Sigmoid colon (tissue), 7 donors: ENCODE measurements around the gene MACROD2. TPM values are rescaled to one million over a fixed set of nuclear protein-coding genes. Genes with fewer than 3 reads are reported as not detected.

Experiments
- DNase-seq: peaks from one replicate; pipeline ENCODE4 v3.0.0-alpha.2; 2019
- H3K27ac ChIP-seq, 4 donors: fragments of 200-600 bp; sonication (generic); one replicate each; pipeline ENCODE4 v1.5.1; 2016 to 2019; ENCODE audit warnings: mild to moderate bottlenecking in 1 of 4
- H3K27me3 ChIP-seq, 3 donors: fragments of 200-600 bp; sonication (generic); one replicate each; pipeline ENCODE4 v1.5.1; 2019; ENCODE audit warnings: mild to moderate bottlenecking in 1 of 3
- H3K36me3 ChIP-seq, 4 donors: fragments of 200-600 bp; sonication (generic); one replicate each; pipeline ENCODE4 v1.5.1; 2016 to 2019
- H3K4me1 ChIP-seq, 4 donors: fragments of 200-600 bp; sonication (generic); one replicate each; pipeline ENCODE4 v1.5.1; 2017 to 2019
- H3K4me3 ChIP-seq, 4 donors: fragments of 200-600 bp; sonication (generic); one replicate each; pipeline ENCODE4 v1.5.1; 2017 to 2019; ENCODE audit warnings: mild to moderate bottlenecking in 2 of 4, moderate library complexity in 1 of 4
- H3K9me3 ChIP-seq, 4 donors: fragments of 200-600 bp in 3 of 4; sonication (generic) in 3 of 4; one replicate each; pipeline versions ENCODE4 v1.5.1 to v1.6.1; 2013 to 2019
- EP300 ChIP-seq, 4 donors: sonication (generic); formaldehyde crosslinking; IDR thresholded peaks; one replicate each; pipeline ENCODE4 v1.6.1; 2017; ENCODE audit warnings: antibody characterized with exemption in 4 of 4
- POLR2A ChIP-seq, 2 donors: fragments of 450-650 bp; IDR thresholded peaks; one replicate each; pipeline ENCODE4 v1.6.1; 2016; ENCODE audit warnings: antibody characterized with exemption in 2 of 2, mild to moderate bottlenecking in 2 of 2, moderate library complexity in 2 of 2
- POLR2AphosphoS5 ChIP-seq, 4 donors: sonication (generic); formaldehyde crosslinking; IDR thresholded peaks; one replicate each; pipeline ENCODE4 v1.6.1; 2017; ENCODE audit warnings: antibody characterized with exemption in 4 of 4
- WGBS, 2 donors: extraction: QIAGEN DNeasy Blood & Tissue Kit; methylation state at CpG; one replicate each; pipeline ENCODE4 v1.1.7; 2013; 5-methylcytosine and 5-hydroxymethylcytosine counted together
- intact Hi-C: fragments of 100-400 bp; cut with DNase I; formaldehyde crosslinking; loops from one replicate; pipeline ENCODE4 v1.15.1; 2023
- polyA plus RNA-seq, 3 donors: library from polyadenylated mRNA; stranded (reverse); fragments of 200-250 nt; gene quantifications; one replicate each; pipeline ENCODE4 v1.2.3, GENCODE V29; 2013
- total RNA-seq, 4 donors: library from RNA; depleted of rRNA; stranded (reverse); fragments of >200 nt; gene quantifications; one replicate each; pipeline ENCODE4 v1.1.0, GENCODE V29; 2016
- TF ChIP-seq, protein P1 (sequence below), 4 experiments: fragments of 450-650 bp in 3 of 4; fragments of 200-600 bp in 1 of 4; IDR thresholded peaks; one replicate each; pipeline ENCODE4 v1.5.1; 2016 to 2019; ENCODE audit warnings: antibody characterized with exemption in 4 of 4, mild to moderate bottlenecking in 3 of 4, moderate library complexity in 2 of 4
- donor health status: healthy with polysubstance abuse.
- donor health status: Bipolar disorder and iron deficiency.
- donor health status: healthy.

The MACROD2 gene
- total and polyA plus RNA-seq, 7 donors, result 1.2 to 22.4 (median 5.8) TPM

DNA sequence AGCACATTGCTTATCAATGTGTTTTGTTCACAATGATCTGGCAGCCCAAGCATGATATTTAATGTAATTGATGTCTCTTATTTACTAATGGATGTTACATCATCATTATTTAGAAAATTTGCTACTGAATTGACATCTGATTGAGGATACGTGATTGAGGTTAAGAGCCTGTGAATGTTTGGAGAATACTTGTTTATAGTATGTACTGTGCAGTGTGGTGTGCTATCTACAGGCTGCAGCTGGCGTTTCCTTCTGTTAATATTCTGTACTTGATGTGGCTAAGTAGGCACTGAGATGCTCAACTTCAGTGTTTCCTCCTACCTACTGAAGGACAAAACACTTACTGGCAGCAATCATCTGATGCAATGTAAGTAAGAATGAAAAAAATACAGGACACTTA lies 1051.7 kb downstream of the MACROD2 start:
- TF ChIP-seq POLR2AphosphoS5 (IDR thresholded peaks at IDR 0.05) (no peak), POLR2A (IDR thresholded peaks at IDR 0.05) (no peak), EP300 (IDR thresholded peaks at IDR 0.05) (no peak)
- TF ChIP-seq, protein P1, sequence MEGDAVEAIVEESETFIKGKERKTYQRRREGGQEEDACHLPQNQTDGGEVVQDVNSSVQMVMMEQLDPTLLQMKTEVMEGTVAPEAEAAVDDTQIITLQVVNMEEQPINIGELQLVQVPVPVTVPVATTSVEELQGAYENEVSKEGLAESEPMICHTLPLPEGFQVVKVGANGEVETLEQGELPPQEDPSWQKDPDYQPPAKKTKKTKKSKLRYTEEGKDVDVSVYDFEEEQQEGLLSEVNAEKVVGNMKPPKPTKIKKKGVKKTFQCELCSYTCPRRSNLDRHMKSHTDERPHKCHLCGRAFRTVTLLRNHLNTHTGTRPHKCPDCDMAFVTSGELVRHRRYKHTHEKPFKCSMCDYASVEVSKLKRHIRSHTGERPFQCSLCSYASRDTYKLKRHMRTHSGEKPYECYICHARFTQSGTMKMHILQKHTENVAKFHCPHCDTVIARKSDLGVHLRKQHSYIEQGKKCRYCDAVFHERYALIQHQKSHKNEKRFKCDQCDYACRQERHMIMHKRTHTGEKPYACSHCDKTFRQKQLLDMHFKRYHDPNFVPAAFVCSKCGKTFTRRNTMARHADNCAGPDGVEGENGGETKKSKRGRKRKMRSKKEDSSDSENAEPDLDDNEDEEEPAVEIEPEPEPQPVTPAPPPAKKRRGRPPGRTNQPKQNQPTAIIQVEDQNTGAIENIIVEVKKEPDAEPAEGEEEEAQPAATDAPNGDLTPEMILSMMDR (IDR thresholded peaks at IDR 0.05), result no peak
- 36 to 60% methylated on average over 2 of the region's 2 CpGs for WGBS, 2 donors
- Histone ChIP-seq H3K9me3 (no peaks in the 10 kb centered on the region), H3K27me3 (no peaks in the 10 kb centered on the region), H3K4me1 (no peaks in the 10 kb centered on the region), H3K36me3 (no peaks in the 10 kb centered on the region), H3K27ac (no peak overlapping the region), H3K4me3 (no peak overlapping the region)
- DNase-seq, result no peak
- intact Hi-C loops, result no loop called here

DNA sequence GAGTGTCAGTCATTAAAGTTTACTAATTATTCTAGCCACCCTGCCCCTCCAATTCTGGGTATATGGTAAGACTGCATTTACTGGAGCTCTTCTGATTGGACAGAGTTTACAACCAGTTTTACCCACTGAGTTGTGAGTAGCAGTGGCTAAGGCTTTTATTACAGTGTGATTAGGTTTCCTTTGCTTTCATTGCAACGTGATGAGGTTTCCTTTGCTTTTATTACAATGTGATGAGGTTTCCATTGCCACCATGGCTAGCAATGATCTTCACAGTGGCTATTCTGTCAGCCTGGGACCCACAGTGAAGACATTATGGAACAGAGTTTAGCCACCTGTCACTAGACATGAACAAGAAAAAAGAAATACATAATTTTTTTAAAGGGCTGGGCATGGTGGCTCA lies 1052.3 kb downstream of the MACROD2 start:
- WGBS, 2 donors, result 4 to 9% methylated on average over 1 of the region's 1 CpG
- no peak for DNase-seq
- Histone ChIP-seq H3K9me3 (no peaks in the 10 kb centered on the region), H3K27me3 (no peaks in the 10 kb centered on the region), H3K4me3 (no peak overlapping the region), H3K36me3 (no peaks in the 10 kb centered on the region), H3K27ac (no peak overlapping the region), H3K4me1 (no peaks in the 10 kb centered on the region)
- intact Hi-C loops, result no loop called here
- TF ChIP-seq POLR2AphosphoS5 (IDR thresholded peaks at IDR 0.05) (no peak), POLR2A (IDR thresholded peaks at IDR 0.05) (no peak), EP300 (IDR thresholded peaks at IDR 0.05) (no peak)
- TF ChIP-seq, protein P1 (IDR thresholded peaks at IDR 0.05), result no peak

DNA sequence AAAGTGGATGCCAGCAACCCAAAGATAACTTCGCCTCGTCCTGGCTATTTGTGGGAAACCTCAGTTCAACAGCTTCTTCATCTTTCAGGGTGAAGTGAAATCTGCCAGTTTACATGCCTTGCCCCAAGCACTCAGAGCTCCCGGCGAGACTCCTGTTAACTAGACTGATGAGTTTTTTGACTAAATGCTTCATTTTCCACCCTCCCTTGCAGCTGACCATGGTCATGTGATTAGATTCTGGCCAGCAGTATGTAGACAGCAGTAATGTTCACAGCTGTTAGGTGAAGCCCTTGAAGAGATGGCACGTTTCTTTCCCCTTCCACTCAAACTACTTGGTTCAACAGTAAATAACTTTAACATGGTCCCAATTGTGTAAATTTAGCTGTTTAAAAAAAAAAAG lies 1060.9 kb downstream of the MACROD2 start:
- 65 to 71% methylated on average over 5 of the region's 5 CpGs for WGBS, 2 donors
- peaks cover 0 to 4% (median 0%) of the 10 kb centered on the region in 4 donors for H3K9me3 ChIP-seq
- H3K36me3 ChIP-seq, result no peaks in the 10 kb centered on the region
- TF ChIP-seq POLR2A (IDR thresholded peaks at IDR 0.05), result no peak
- TF ChIP-seq EP300 (IDR thresholded peaks at IDR 0.05), result no peak
- TF ChIP-seq POLR2AphosphoS5 (IDR thresholded peaks at IDR 0.05), result no peak
- TF ChIP-seq, protein P1 (IDR thresholded peaks at IDR 0.05), result no peak
- H3K4me3 ChIP-seq, result no peak overlapping the region
- no peak for DNase-seq
- no peaks in the 10 kb centered on the region for H3K4me1 ChIP-seq
- H3K27me3 ChIP-seq, result no peaks in the 10 kb centered on the region
- intact Hi-C loops, result no loop called here
- H3K27ac ChIP-seq, result no peak overlapping the region

DNA sequence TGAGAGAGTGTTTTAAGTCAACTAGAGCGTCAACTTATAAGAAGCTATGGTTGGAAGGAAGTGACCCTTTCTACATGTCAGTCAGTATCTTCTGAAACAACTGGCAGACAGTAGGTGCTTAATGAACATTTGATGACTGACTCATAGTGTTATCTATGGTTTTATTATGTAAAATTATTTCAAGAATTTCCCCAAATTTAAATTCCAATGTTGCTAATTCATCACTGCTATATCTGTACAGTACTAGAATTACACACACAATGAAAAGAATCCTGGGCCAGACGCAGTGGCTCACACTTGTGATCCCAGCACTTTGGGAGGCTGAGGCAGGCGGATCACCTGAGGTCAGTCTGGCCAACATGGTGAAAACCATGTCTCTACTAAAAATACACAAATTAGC lies 1063.5 kb downstream of the MACROD2 start:
- no peak overlapping the region for H3K4me3 ChIP-seq
- 77 to 78% methylated on average over 3 of the region's 3 CpGs for WGBS, 2 donors
- no peaks in the 10 kb centered on the region for H3K36me3 ChIP-seq
- TF ChIP-seq, protein P1 (IDR thresholded peaks at IDR 0.05), result no peak
- TF ChIP-seq POLR2A (IDR thresholded peaks at IDR 0.05) (no peak), POLR2AphosphoS5 (IDR thresholded peaks at IDR 0.05) (no peak), EP300 (IDR thresholded peaks at IDR 0.05) (no peak)
- no peak overlapping the region for H3K27ac ChIP-seq
- no peak for DNase-seq
- H3K27me3 ChIP-seq, result no peaks in the 10 kb centered on the region
- H3K4me1 ChIP-seq, result no peaks in the 10 kb centered on the region
- intact Hi-C loops, result no loop called here
- no peaks in the 10 kb centered on the region for H3K9me3 ChIP-seq

DNA sequence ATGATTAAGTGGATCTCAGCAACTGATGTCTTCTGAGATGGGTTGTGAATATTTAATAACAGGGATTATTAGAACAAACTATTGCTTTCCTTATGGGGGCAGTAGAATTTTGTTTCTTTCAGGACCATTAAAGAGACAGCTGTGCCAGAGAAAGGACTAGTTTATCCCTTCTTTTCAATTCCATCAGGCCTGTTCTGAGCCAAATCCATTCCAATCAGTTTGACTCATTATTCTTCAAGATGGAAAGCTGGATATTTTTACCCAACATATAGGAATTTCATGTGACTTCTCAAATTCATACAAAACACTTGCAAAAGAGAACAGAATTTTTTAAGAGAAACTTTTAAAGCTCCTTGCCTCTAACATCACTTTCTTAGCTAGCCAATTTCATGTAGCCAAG lies 1064.1 kb downstream of the MACROD2 start:
- Histone ChIP-seq H3K36me3 (no peaks in the 10 kb centered on the region), H3K27me3 (no peaks in the 10 kb centered on the region), H3K4me3 (no peak overlapping the region), H3K4me1 (no peaks in the 10 kb centered on the region), H3K9me3 (no peaks in the 10 kb centered on the region), H3K27ac (no peak overlapping the region)
- intact Hi-C loops, result no loop called here
- TF ChIP-seq POLR2AphosphoS5 (IDR thresholded peaks at IDR 0.05) (no peak), POLR2A (IDR thresholded peaks at IDR 0.05) (no peak), EP300 (IDR thresholded peaks at IDR 0.05) (no peak)
- TF ChIP-seq, protein P1 (IDR thresholded peaks at IDR 0.05), result no peak
- no peak for DNase-seq
